HEK293 (cell line): ENCODE measurements around the gene SPOCK1.

Experiments used
- CTCF ChIP-seq: fragments of 450-650 bp; formaldehyde crosslinking; IDR thresholded peaks from 2 replicates; pipeline ENCODE4 v1.5.1; 2016; ENCODE audit warnings: missing biosample characterization, missing genetic modification characterization
- GFI1B ChIP-seq: fragments of 450-650 bp; formaldehyde crosslinking; IDR thresholded peaks from 2 replicates; pipeline ENCODE4 v1.5.1; 2016; ENCODE audit warnings: missing biosample characterization, missing genetic modification characterization
- KLF7 ChIP-seq: fragments of 450-650 bp; formaldehyde crosslinking; IDR thresholded peaks from 2 replicates; pipeline ENCODE4 v1.5.1; 2016; ENCODE audit warnings: missing biosample characterization, missing genetic modification characterization, borderline replicate concordance
- REPIN1 ChIP-seq: fragments of 450-650 bp; formaldehyde crosslinking; IDR thresholded peaks from 2 replicates; pipeline ENCODE4 v1.5.1; 2017; ENCODE audit warnings: missing biosample characterization, missing genetic modification characterization, low read depth
- TCF7L2 ChIP-seq: IDR thresholded peaks from 2 replicates; pipeline ENCODE4 v1.6.1; 2011; ENCODE audit warnings: low read depth, mild to moderate bottlenecking, inconsistent platforms, low read length, moderate library complexity, borderline replicate concordance
- ZBTB17 ChIP-seq: fragments of 450-650 bp; formaldehyde crosslinking; IDR thresholded peaks from 2 replicates; pipeline ENCODE4 v1.5.1; 2016; ENCODE audit warnings: missing biosample characterization, missing genetic modification characterization
- ZNF140 ChIP-seq: fragments of 450-650 bp; formaldehyde crosslinking; IDR thresholded peaks from 2 replicates; pipeline ENCODE4 v1.5.1; 2016; ENCODE audit warnings: missing biosample characterization, missing genetic modification characterization
- ZNF239 ChIP-seq: fragments of 450-650 bp; formaldehyde crosslinking; IDR thresholded peaks from 2 replicates; pipeline ENCODE4 v1.5.1; 2016; ENCODE audit warnings: missing biosample characterization, missing genetic modification characterization
- ZNF350 ChIP-seq: fragments of 450-650 bp; formaldehyde crosslinking; IDR thresholded peaks from 2 replicates; pipeline ENCODE4 v1.5.0; 2017; ENCODE audit warnings: missing biosample characterization, mild to moderate bottlenecking, missing genetic modification characterization
- ZNF707 ChIP-seq: fragments of 450-650 bp; formaldehyde crosslinking; IDR thresholded peaks from 2 replicates; pipeline ENCODE4 v1.5.1; 2016; ENCODE audit warnings: missing biosample characterization, missing genetic modification characterization
- ZNF776 ChIP-seq: fragments of 450-650 bp; formaldehyde crosslinking; IDR thresholded peaks from 2 replicates; pipeline ENCODE4 v1.5.0; 2017; ENCODE audit warnings: missing biosample characterization, missing genetic modification characterization, borderline replicate concordance
- TF ChIP-seq, protein P1 (sequence below): fragments of 450-650 bp; formaldehyde crosslinking; IDR thresholded peaks from 2 replicates; pipeline ENCODE4 v1.5.1; 2016; ENCODE audit warnings: missing biosample characterization, missing genetic modification characterization
- TF ChIP-seq, protein P2 (sequence below): fragments of 450-650 bp; formaldehyde crosslinking; IDR thresholded peaks from 2 replicates; pipeline ENCODE4 v1.5.1; 2016; ENCODE audit warnings: missing biosample characterization, missing genetic modification characterization

DNA sequence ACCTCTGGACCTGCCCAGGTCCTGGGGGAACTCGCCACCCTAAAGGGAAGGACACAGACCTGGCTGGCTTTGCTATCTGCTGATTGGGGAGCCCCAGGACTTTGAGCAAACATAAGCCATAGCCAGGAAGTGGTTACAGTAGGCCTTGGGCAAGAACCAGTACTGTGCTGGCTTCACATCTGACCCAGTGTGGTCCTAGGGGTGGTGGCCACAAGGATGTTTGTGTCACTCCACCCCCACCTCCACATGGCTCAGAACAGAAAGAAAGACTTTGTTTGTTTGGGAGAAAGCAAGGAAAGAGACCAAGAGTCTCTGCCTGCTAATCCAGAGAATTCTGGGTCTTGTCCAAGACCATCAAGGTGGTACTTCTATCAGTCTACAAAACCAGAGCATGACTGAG lies 334.2 kb downstream of the SPOCK1 start:
- TF ChIP-seq ZNF707 (tag by site-specific recombination) (no peak), CTCF (tag by site-specific recombination) (no peak), KLF7 (tag by site-specific recombination) (no peak), TCF7L2 (no peak), ZBTB17 (tag by site-specific recombination) (no peak), ZNF239 (no peak), ZNF140 (tag by site-specific recombination) (no peak), ZNF350 (tag by site-specific recombination) (no peak), GFI1B (no peak), REPIN1 (tag by site-specific recombination) (no peak), ZNF776 (no peak)
- TF ChIP-seq, protein P1, sequence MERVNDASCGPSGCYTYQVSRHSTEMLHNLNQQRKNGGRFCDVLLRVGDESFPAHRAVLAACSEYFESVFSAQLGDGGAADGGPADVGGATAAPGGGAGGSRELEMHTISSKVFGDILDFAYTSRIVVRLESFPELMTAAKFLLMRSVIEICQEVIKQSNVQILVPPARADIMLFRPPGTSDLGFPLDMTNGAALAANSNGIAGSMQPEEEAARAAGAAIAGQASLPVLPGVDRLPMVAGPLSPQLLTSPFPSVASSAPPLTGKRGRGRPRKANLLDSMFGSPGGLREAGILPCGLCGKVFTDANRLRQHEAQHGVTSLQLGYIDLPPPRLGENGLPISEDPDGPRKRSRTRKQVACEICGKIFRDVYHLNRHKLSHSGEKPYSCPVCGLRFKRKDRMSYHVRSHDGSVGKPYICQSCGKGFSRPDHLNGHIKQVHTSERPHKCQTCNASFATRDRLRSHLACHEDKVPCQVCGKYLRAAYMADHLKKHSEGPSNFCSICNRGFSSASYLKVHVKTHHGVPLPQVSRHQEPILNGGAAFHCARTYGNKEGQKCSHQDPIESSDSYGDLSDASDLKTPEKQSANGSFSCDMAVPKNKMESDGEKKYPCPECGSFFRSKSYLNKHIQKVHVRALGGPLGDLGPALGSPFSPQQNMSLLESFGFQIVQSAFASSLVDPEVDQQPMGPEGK (tag by site-specific recombination): no peak
- TF ChIP-seq, protein P2, sequence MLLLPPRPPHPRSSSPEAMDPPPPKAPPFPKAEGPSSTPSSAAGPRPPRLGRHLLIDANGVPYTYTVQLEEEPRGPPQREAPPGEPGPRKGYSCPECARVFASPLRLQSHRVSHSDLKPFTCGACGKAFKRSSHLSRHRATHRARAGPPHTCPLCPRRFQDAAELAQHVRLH (tag by site-specific recombination): no peak
